IPS-15b (cell line): ENCODE measurements around the gene HLA-DRB5.
"Not testable (repeated sequence)": the region's sequence is repeated elsewhere in the genome, so short reads cannot be mapped to it uniquely, and the experiment has no call there.

Experiments
- H3K27me3 ChIP-seq: one replicate; pipeline ENCODE4 v1.6.1; 2013; ENCODE audit warnings: low read length; ENCODE audit not compliant: control insufficient read depth, insufficient read depth
- H3K36me3 ChIP-seq: one replicate; pipeline ENCODE4 v1.6.1; 2013; ENCODE audit warnings: low read length; ENCODE audit not compliant: control insufficient read depth, insufficient read depth
- H3K4me1 ChIP-seq: one replicate; pipeline ENCODE4 v1.6.1; 2013; ENCODE audit warnings: mild to moderate bottlenecking, low read length; ENCODE audit not compliant: control insufficient read depth, insufficient read depth
- H3K4me3 ChIP-seq: one replicate; pipeline ENCODE4 v1.5.1; 2013; ENCODE audit warnings: low read depth, low read length
- H3K9ac ChIP-seq: one replicate; pipeline ENCODE4 v1.6.1; 2013; ENCODE audit warnings: low read depth, mild to moderate bottlenecking, low read length
- H3K9me3 ChIP-seq: one replicate; pipeline ENCODE4 v1.6.1; 2013; ENCODE audit warnings: mild to moderate bottlenecking, low read length; ENCODE audit not compliant: control insufficient read depth, insufficient read depth

Gene HLA-DRB5

DNA sequence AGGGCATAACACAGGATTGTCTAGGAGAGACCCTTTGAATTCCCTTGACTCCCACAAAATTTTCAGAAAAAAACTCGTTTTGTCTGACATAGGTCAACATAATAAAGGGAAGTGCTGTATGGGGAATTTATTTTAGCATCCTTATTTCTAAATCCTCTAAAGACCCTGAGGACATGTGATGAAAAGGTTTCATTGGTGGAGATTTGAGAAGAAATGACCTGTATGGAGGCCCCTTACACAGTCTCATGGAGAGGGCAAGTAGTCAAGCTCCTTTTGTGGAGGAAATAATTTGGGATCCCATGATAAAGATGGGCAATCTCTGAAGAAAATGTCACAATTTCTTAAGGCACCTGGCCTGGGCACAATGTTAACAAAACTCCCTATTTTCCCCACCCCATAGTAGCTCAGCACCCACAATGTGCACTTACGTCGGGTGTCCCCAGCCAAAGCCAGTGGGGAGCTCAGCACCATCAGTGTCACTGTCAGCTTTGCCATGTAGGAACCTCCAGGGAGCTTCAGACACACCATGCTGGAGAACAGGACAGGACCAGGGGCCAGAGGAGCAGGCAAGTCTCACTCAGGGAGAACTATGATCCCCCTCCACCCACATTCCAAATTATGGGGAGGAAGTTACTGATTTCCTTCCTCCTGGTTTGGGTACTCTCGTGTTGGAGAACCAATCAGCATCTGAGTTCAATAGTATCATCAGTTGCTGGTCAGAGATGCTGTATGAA, at the start of gene HLA-DRB5:
Gene HLA-DRB5, minus strand, starts transcription at position 591 of the 734 bp plus-strand sequence. Its CDS starts 63 bp downstream, at position 528.
- no peaks in the 10 kb centered on the region for H3K9me3 ChIP-seq
- H3K36me3 ChIP-seq, result no peaks in the 10 kb centered on the region
- H3K4me3 ChIP-seq, result no peak within 1 kb of the TSS
- no peak within 1 kb of the TSS for H3K9ac ChIP-seq
- H3K4me1 ChIP-seq, result no peaks in the 10 kb centered on the region
- H3K27me3 ChIP-seq, result no peaks in the 10 kb centered on the region

DNA sequence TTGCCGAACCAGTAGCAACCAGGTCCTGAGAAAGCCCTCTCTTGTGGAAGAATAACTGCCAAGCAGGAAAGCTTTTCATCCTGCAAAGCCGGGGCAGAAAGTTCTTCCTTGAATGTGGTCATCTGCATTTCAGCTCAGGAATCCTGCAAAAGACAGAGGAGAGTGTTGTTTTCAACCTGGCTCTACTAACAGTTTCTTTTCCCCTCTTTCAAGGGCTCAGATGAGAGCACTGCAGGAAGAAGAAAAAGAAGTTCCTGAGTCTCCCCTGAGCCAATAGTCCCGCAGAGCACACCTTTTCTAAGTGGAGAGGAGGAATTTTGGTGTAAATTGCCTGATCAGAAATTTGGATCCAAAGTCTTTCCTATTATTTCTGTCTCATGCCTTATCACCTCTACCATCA, 48.9 kb upstream of the HLA-DRB5 start:
- H3K36me3 ChIP-seq, result no peaks in the 10 kb centered on the region

DNA sequence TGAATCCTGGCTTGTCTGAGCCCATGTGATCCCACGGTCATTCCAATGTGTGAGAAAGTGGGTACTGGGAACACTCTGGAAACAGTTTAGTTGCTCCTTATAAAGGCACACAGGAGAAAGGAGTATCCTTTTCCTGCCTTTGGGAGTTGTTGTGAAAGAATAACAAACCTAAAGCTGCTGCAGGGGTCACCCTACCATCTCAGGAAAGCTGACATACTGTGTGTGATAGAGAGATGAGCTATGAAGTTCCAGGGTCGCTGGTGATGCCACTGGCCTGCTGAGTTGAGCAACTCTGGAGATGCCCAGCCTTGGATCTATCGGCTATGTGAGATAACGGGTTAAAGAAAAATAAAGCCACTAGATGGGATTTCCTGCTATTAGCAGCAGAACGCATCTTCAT, 47.4 kb upstream of the HLA-DRB5 start:
- not testable (repeated sequence) for H3K27me3 ChIP-seq, H3K4me1 ChIP-seq, H3K9me3 ChIP-seq, H3K36me3 ChIP-seq, H3K4me3 ChIP-seq, H3K9ac ChIP-seq

More for the DNA sequence above, 48.9 kb upstream of the HLA-DRB5 start:
- H3K9ac ChIP-seq, result no peak overlapping the region
- no peaks in the 10 kb centered on the region for H3K9me3 ChIP-seq
- no peaks in the 10 kb centered on the region for H3K27me3 ChIP-seq
- no peak overlapping the region for H3K4me3 ChIP-seq
- no peaks in the 10 kb centered on the region for H3K4me1 ChIP-seq

DNA sequence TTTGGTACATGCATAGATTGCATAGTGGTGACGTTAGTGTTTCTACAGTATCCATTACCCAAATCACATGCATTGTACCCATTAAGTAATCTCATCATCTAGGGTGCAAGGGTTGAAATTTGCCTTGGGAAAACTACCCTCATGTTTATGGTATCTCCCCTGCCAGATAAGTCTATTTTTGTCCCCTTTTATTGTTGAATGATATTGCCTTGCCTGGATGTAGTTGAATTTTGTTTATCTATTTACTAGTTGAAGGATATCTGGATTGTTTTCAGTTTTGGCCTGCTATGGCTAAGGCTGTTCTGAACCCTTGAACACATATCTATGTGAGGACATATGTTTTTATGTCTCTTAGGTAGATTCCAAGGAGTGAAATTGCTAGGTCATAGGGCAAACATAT, 46.2 kb upstream of the HLA-DRB5 start:
- H3K4me3 ChIP-seq, result no peak overlapping the region
- H3K9ac ChIP-seq, result no peak overlapping the region
- H3K4me1 ChIP-seq, result no peaks in the 10 kb centered on the region
- no peaks in the 10 kb centered on the region for H3K36me3 ChIP-seq
- no peaks in the 10 kb centered on the region for H3K27me3 ChIP-seq
- no peaks in the 10 kb centered on the region for H3K9me3 ChIP-seq

DNA sequence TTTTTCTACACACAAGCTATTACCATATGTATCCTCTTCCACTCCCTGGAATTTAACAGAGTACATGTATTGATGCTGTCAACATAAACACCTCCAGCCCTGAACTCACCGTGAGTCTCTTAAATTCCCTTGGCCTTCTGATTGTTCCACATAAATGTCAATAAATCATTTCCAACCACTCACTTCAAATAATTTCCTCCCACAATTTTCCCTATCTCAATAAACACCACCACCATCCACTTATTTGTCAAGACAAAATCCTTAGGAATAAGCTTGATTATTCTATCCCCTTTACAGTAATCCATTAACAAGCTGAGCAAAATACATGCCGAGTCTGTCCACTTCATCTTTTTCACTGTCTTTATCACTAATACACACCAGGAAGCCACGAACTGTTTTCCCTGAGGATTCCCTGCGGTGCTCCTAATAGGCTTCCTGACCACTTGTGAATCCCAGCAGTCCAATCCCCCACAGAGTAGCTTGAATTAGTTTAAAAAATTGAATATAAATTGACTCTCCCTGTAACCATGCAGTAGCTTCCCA, 40.3 kb upstream of the HLA-DRB5 start:
- Histone ChIP-seq H3K9me3 (no peaks in the 10 kb centered on the region), H3K27me3 (no peaks in the 10 kb centered on the region), H3K4me1 (no peaks in the 10 kb centered on the region), H3K36me3 (no peaks in the 10 kb centered on the region), H3K4me3 (no peak overlapping the region), H3K9ac (no peak overlapping the region)

DNA sequence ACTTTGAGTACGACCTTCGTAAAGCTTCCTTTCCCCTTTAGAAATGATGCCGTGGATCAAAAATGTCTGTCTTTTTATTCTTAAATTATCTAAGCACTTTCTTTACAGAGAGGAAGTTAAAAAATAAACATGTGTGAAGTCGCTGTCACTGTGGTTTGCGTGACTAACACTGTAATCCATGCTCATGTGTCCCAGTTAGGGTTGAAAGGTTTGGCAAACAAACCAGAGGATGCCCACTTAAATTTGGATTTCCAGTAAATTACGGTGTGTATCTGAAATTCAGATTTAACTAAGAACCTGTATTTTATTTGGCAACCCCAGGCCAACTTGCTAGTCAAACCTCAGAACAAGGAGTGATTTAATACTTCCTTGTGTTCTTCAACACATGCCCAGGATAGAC, 38.5 kb upstream of the HLA-DRB5 start:
- Histone ChIP-seq H3K9ac (no peak overlapping the region), H3K27me3 (no peaks in the 10 kb centered on the region), H3K4me1 (no peaks in the 10 kb centered on the region), H3K4me3 (no peak overlapping the region), H3K36me3 (no peaks in the 10 kb centered on the region), H3K9me3 (no peaks in the 10 kb centered on the region)

DNA sequence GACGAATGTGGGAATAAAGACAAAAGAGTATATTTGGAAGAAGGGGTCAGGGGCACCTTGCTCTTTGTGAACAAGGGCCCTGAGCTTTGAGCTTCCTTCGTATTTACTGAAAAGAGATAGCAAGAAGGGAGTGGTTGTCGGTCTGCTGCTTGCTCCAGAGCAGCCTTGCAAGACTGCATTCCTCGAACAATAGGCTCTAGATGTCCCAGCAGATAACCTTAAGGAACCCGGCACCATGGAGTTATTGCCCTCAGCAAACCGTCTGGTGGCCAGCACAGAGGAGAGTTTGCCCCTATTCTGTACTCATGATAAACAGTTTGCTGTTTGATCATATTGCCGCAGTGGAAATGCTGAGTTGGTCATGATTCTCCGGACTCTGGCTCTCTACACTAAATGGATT, 36.9 kb upstream of the HLA-DRB5 start:
- Histone ChIP-seq H3K36me3 (no peaks in the 10 kb centered on the region), H3K9ac (no peak overlapping the region), H3K4me3 (no peak overlapping the region), H3K9me3 (no peaks in the 10 kb centered on the region), H3K27me3 (no peaks in the 10 kb centered on the region), H3K4me1 (no peaks in the 10 kb centered on the region)

DNA sequence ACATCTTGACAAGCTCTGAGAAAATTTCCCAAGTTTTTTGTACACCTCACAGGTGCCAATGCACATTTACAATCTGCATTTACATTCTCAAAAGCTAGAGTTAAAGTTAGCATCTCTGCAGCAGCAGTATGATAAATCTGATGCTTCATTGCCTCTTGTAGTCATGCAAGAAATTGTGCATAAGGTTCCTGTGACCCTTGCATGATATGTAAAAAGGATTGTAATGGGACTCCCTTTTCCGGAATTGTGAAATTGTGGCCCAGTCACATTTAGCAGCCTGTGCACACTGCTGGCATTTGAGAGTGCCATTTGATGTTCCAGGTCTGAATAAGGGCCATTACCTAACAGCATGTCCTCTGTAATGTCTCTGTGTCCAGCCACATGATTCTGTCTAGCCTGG, 35.4 kb upstream of the HLA-DRB5 start:
- H3K4me1 ChIP-seq, result no peaks in the 10 kb centered on the region
- H3K9me3 ChIP-seq, result no peaks in the 10 kb centered on the region
- H3K36me3 ChIP-seq, result no peaks in the 10 kb centered on the region
- H3K9ac ChIP-seq, result no peak overlapping the region
- no peaks in the 10 kb centered on the region for H3K27me3 ChIP-seq
- H3K4me3 ChIP-seq, result no peak overlapping the region

DNA sequence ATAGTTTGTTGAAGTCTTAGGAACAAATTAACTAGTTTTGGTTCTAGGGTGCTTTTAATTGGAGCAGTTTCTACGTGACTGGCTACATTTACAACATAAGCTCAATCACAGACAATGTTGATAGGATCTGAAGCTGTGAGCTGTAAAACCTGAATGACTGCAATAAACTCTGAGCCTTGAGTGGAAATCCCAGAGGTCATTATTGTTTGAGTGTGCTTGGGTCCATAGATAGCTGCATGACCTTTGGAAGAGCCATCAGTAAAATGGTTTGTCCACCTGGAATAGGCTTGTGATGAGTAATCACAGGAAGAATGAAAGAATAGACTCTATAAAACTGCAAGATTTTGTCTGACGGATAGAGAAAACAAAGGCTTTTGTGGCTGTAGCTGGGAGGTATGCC, 32.9 kb upstream of the HLA-DRB5 start:
- H3K27me3 ChIP-seq, result no peaks in the 10 kb centered on the region
- no peaks in the 10 kb centered on the region for H3K4me1 ChIP-seq
- H3K9me3 ChIP-seq, result no peaks in the 10 kb centered on the region
- H3K9ac ChIP-seq, result no peak overlapping the region
- no peaks in the 10 kb centered on the region for H3K36me3 ChIP-seq
- no peak overlapping the region for H3K4me3 ChIP-seq

DNA sequence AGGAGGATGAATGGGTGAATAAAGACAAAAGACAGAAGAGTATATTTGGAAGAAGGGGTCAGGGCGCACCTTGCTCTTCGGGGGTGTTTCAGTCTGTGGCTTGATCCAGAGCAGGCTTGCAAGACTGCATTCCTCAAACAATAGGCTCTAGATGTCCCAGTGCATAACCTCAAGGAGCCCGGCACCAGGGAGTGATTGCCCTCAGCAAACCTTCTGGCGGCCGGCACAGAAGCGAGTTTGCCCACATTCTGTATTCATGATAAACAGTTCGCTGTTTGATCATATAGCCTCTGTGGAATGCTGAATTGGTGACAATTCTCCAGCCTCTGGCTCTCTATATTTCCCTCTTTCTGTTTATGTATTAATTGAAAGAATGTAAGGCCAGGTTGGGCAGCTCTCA, 29.7 kb upstream of the HLA-DRB5 start:
- Histone ChIP-seq H3K9ac (no peak overlapping the region), H3K4me1 (no peaks in the 10 kb centered on the region), H3K27me3 (no peaks in the 10 kb centered on the region), H3K4me3 (no peak overlapping the region), H3K36me3 (no peaks in the 10 kb centered on the region), H3K9me3 (no peaks in the 10 kb centered on the region)

DNA sequence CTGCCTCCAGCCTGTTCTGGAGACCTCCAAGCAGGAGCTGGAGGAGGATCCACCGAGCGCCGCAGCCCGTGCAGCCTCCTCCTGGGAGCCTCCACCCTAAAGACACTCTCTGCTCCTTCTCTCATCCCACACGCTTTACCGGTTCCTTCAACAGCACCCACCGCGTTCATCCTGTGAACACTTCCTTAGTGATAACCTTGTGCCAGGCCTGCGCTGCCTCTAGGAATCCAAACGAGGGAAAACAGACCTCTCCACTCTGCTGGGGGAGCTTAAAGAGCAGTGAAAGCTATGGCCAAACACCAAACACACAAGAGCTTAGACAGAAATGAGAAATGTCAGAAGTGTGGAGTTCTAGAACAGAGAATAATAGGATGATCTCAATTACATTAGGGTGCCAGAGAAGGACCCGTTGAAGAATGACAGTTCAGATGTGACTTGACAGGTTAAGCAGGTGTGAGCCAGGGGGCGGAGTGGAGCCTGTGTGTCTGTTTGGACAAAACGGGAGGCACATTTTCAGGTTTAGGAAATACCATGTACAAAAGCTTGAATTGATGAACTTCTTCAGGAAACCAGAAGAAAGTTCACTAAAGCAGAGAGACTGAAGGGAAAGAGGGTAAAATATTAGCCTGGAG, 28.5 kb upstream of the HLA-DRB5 start:
- Histone ChIP-seq H3K4me3 (no peak overlapping the region), H3K9me3 (no peaks in the 10 kb centered on the region), H3K4me1 (no peaks in the 10 kb centered on the region), H3K27me3 (no peaks in the 10 kb centered on the region), H3K9ac (no peak overlapping the region), H3K36me3 (no peaks in the 10 kb centered on the region)
